Endothelial cell of umbilical vein (primary cell): ENCODE measurements around the gene LSMEM2.

Experiments
- CTCF ChIP-seq, 2 donors: IDR thresholded peaks; 1 replicate in 1 of 2; 2 replicates in 1 of 2; pipeline ENCODE4 v1.5.1; 2011; ENCODE audit warnings: low read length in 2 of 2, mild to moderate bottlenecking in 2 of 2, moderate library complexity in 2 of 2, control low read depth in 1 of 2, inconsistent platforms in 1 of 2, low read depth in 1 of 2; ENCODE audit not compliant: insufficient read depth in 1 of 2; ENCODE audit errors: extremely low read depth in 1 of 2
- EZH2 ChIP-seq: IDR thresholded peaks from 2 replicates; pipeline ENCODE4 v1.6.1; 2012; ENCODE audit warnings: borderline replicate concordance, low read depth, mild to moderate bottlenecking, moderate library complexity, low read length, inconsistent platforms; ENCODE audit not compliant: severe bottlenecking
- MAX ChIP-seq: IDR thresholded peaks from 2 replicates; pipeline ENCODE4 v1.6.1; 2011; ENCODE audit not compliant: insufficient read depth, insufficient read length
- POLR2A ChIP-seq: IDR thresholded peaks from 2 replicates; pipeline ENCODE4 v1.6.1; 2012; ENCODE audit warnings: low read depth, mild to moderate bottlenecking, control low read depth, low read length
- POLR2AphosphoS5 ChIP-seq: IDR thresholded peaks from 2 replicates; pipeline ENCODE4 v1.6.1; 2012; ENCODE audit warnings: low read depth, mild to moderate bottlenecking, control low read depth, low read length, moderate library complexity; ENCODE audit not compliant: insufficient read depth

GRCh38 chr3:50278880-50279224 is at the start of gene LSMEM2:
- no peak for TF ChIP-seq CTCF (IDR thresholded peaks at IDR 0.05; ENCODE audit: extremely low read depth in 1 of 2, insufficient read depth in 1 of 2, low read depth in 1 of 2, low read length in 2 of 2)
- no peak for TF ChIP-seq POLR2A
- TF ChIP-seq MAX: no peak
- no peak for TF ChIP-seq EZH2
- TF ChIP-seq POLR2AphosphoS5: no peak
